Smooth muscle cell (in vitro differentiated cells): ENCODE data around the gene MOB1B. TPM values are rescaled to one million over a fixed set of nuclear protein-coding genes. Genes with fewer than 3 reads are reported as not detected.
"Not testable (repeated sequence)": the region's sequence is repeated elsewhere in the genome, so short reads cannot be mapped to it uniquely, and the experiment has no call there.

Source experiments
- DNase-seq: peaks from one replicate; lab custom pipeline; 2025; ENCODE audit not compliant: unreplicated experiment; lab: John Stamatoyannopoulos, UW
- H2AFZ ChIP-seq: fragments of 200-600 bp; sonication (generic); 2 replicates; pipeline ENCODE4 v1.6.0; 2016; ENCODE audit warnings: antibody characterized with exemption, low read depth, mild to moderate bottlenecking
- H3F3A ChIP-seq: fragments of 200-600 bp; sonication (generic); 2 replicates; pipeline ENCODE4 v1.6.0; 2017; ENCODE audit warnings: antibody characterized with exemption, low read depth
- H3K27ac ChIP-seq: fragments of 200-600 bp; sonication (generic); 2 replicates; pipeline ENCODE4 v1.5.1; 2016; ENCODE audit warnings: low read depth, mild to moderate bottlenecking
- H3K27me3 ChIP-seq: fragments of 200-600 bp; sonication (generic); 2 replicates; pipeline ENCODE4 v1.6.1; 2016; ENCODE audit warnings: low read depth, mild to moderate bottlenecking
- H3K36me3 ChIP-seq: fragments of 200-600 bp; sonication (generic); 2 replicates; pipeline ENCODE4 v1.5.1; 2016; ENCODE audit warnings: low read depth
- H3K4me1 ChIP-seq: fragments of 200-600 bp; sonication (generic); 2 replicates; pipeline ENCODE4 v1.5.1; 2016; ENCODE audit warnings: low read depth
- H3K4me2 ChIP-seq: fragments of 200-600 bp; sonication (generic); 2 replicates; pipeline ENCODE4 v1.6.0; 2016; ENCODE audit warnings: mild to moderate bottlenecking
- H3K4me3 ChIP-seq: fragments of 200-600 bp; sonication (generic); 2 replicates; pipeline ENCODE4 v1.5.1; 2016; ENCODE audit warnings: mild to moderate bottlenecking
- H3K79me2 ChIP-seq: fragments of 200-600 bp; sonication (generic); 2 replicates; pipeline ENCODE4 v1.6.0; 2016; ENCODE audit warnings: low read depth, mild to moderate bottlenecking
- H3K9ac ChIP-seq: fragments of 200-600 bp; sonication (generic); 2 replicates; pipeline ENCODE4 v1.6.0; 2016; ENCODE audit warnings: low read depth
- H3K9me3 ChIP-seq: fragments of 200-600 bp; sonication (generic); replicated peaks from 2 replicates; pipeline ENCODE4 v1.5.1; 2016; ENCODE audit warnings: low read depth
- H4K20me1 ChIP-seq: fragments of 200-600 bp; sonication (generic); 2 replicates; pipeline ENCODE4 v1.6.0; 2016; ENCODE audit warnings: low read depth
- WGBS: methylation state at CpG from one replicate; pipeline ENCODE4 v1.1.7; 2016; ENCODE audit warnings: low lambda C conversion rate; 5-methylcytosine and 5-hydroxymethylcytosine counted together
- polyA plus RNA-seq: library from polyadenylated mRNA; unstranded; fragments of >200 nt; fragmentation: Nextera tagmentation; extraction: Ambion mirVana; gene quantifications from 2 replicates; pipeline ENCODE4 v1.2.1, GENCODE V29; 2016
- total RNA-seq: library from RNA; depleted of rRNA; stranded (reverse); fragments of >200 nt; gene quantifications from 2 replicates; pipeline ENCODE4 v1.2.3, GENCODE V29; 2014
- TF ChIP-seq, protein P1 (sequence below): fragments of 200-600 bp; sonication (generic); IDR thresholded peaks from 2 replicates; pipeline ENCODE4 v1.5.1; 2017; ENCODE audit warnings: borderline replicate concordance, mild to moderate bottlenecking, antibody characterized with exemption; ENCODE audit not compliant: insufficient read depth, poor library complexity, severe bottlenecking

MOB1B gene
- total and polyA plus RNA-seq, 2 experiments from 2014 or later: 3.4 to 18.3 TPM

DNA sequence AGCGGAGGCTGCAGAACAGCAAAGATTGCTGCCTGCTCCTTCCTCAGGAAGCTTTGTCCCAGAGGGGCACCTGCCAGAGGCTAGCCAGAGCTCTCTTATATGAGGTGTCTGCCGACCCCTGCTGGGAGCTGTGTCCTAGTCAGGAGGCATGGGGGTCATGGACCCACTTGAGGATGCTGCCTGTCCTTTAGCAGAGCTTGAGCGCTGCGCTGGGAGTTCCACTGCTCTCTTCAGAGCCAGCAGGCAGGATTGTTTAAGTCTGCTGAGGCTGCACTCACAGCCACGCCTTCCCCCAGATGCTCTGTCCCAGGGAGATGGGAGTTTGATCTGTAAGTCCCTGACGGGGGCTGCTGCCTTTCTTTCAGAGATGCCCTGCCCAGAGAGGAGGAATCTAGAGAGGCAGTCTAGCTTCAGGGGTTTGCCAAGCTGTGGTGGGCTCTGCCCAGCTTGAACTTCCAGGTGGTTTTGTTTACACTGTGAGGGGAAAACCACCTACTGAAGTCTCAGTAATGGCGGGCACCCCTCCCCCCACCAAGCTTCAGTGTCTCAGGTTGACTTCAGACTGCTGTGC is 102.2 kb downstream of the MOB1B start:
- Histone ChIP-seq H3F3A (no peaks in the 10 kb centered on the region), H3K27me3 (no peaks in the 10 kb centered on the region), H3K27ac (no peak overlapping the region), H3K79me2 (peaks cover 25% of the 10 kb centered on the region), H3K4me3 (no peak overlapping the region), H4K20me1 (peaks cover 4% of the 10 kb centered on the region), H2AFZ (no peak overlapping the region), H3K36me3 (peaks cover 4% of the 10 kb centered on the region), H3K4me1 (no peaks in the 10 kb centered on the region), H3K9ac (no peak overlapping the region), H3K9me3 (no peaks in the 10 kb centered on the region), H3K4me2 (no peak overlapping the region)
- TF ChIP-seq, protein P1, sequence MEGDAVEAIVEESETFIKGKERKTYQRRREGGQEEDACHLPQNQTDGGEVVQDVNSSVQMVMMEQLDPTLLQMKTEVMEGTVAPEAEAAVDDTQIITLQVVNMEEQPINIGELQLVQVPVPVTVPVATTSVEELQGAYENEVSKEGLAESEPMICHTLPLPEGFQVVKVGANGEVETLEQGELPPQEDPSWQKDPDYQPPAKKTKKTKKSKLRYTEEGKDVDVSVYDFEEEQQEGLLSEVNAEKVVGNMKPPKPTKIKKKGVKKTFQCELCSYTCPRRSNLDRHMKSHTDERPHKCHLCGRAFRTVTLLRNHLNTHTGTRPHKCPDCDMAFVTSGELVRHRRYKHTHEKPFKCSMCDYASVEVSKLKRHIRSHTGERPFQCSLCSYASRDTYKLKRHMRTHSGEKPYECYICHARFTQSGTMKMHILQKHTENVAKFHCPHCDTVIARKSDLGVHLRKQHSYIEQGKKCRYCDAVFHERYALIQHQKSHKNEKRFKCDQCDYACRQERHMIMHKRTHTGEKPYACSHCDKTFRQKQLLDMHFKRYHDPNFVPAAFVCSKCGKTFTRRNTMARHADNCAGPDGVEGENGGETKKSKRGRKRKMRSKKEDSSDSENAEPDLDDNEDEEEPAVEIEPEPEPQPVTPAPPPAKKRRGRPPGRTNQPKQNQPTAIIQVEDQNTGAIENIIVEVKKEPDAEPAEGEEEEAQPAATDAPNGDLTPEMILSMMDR: no peak
- no peak for DNase-seq
- 78% methylated on average over 7 of the region's 7 CpGs for WGBS

DNA sequence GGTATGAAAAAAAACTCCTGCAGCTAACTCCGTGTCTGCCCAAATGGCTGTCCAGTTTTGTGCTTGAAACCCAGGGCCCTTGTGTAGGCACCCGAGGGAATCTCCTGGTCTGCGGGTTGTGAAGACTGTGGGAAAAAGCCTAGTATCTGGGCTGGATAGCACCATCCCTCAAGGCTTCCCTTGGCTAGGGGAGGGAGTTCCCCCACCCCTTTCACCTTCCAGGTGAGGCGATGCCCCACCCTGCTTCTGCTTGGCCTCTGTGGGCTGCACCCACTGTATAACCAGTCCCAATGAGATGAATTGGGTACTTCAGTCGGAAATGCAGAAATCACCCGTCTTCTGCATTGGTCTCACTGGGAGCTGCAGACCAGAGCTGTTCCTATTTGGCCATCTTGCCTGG is 102.9 kb downstream of the MOB1B start:
- H3K4me1 ChIP-seq, H3K36me3 ChIP-seq, H4K20me1 ChIP-seq, H3K27me3 ChIP-seq, H3K9me3 ChIP-seq, H3F3A ChIP-seq, H3K4me3 ChIP-seq, DNase-seq, H3K4me2 ChIP-seq, H3K9ac ChIP-seq, H3K27ac ChIP-seq, H2AFZ ChIP-seq: not testable (repeated sequence)
- WGBS: 95% methylated on average over 6 of the region's 6 CpGs
- H3K79me2 ChIP-seq: peaks cover 19% of the 10 kb centered on the region

DNA sequence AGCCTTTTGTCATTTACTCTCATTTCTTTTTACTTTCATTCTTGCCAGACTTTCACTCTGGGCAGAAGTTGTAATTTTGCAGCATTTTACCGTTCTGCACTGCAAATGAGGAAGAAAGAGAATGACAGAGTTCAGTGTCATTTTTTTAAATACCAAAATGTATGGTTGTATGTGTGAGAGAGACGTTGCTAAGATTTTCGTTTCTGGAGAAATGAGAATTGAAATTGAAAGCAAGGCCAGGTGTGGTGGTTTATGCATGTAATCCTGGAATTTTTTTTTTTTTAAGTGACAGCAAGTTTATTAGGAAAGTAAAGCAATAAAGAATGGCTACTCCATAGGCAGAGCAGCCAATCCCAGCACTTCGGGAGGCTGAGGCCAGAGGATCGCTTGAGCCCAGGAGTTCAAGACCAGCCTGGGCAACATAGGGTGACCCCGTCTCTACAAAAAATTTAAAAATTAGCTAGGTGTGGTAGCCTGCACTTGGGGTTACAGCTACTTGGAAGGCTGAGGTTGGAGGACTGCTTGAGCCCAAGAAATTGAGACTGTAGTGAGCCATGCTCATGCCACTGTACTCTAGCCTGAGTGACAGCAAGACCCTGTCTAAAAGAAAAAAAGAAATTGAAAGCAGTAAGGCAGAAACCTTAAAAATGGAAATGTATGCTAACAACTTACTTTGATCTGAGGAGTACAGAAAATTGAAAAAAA is 104.2 kb downstream of the MOB1B start:
- no peak for DNase-seq
- WGBS: 96% methylated on average over 6 of the region's 6 CpGs
- H3K79me2 ChIP-seq: peaks cover 7% of the 10 kb centered on the region
- TF ChIP-seq, protein P1: no peak
- H3K27me3 ChIP-seq: no peaks in the 10 kb centered on the region
- peaks cover 4% of the 10 kb centered on the region for H3K36me3 ChIP-seq
- H3K4me2 ChIP-seq: no peak overlapping the region
- no peak overlapping the region for H3K9ac ChIP-seq
- H3F3A ChIP-seq: no peaks in the 10 kb centered on the region
- no peak overlapping the region for H3K27ac ChIP-seq
- H3K4me1 ChIP-seq: no peaks in the 10 kb centered on the region
- H3K4me3 ChIP-seq: no peak overlapping the region
- no peaks in the 10 kb centered on the region for H3K9me3 ChIP-seq
- H2AFZ ChIP-seq: no peak overlapping the region
- peaks cover 4% of the 10 kb centered on the region for H4K20me1 ChIP-seq

DNA sequence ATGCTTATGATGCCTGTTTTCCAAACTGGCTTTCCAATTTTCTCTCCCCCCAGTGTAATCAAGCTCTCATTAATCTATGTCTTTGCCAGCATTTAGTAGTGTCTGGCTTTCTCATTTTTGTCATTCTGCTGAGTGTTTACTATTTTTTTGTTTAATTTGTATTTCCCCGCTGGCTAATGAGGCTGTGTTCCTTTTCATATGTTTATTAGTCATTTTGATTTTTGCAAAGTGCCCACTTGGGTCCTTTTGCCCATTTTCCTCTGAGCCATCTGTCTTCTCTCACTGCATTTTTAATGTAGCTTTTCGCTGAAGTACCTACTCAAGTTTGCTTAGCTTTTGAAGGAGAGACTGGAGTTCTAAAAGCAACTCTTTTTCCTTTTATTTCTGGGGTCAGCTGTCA is 106.0 kb downstream of the MOB1B start:
- Histone ChIP-seq H3K27me3 (no peaks in the 10 kb centered on the region), H3K9me3 (no peaks in the 10 kb centered on the region), H2AFZ (no peak overlapping the region), H3K4me1 (no peaks in the 10 kb centered on the region), H3K36me3 (no peaks in the 10 kb centered on the region), H3K9ac (no peak overlapping the region), H3K27ac (no peak overlapping the region), H3K79me2 (no peaks in the 10 kb centered on the region), H4K20me1 (peaks cover 2% of the 10 kb centered on the region), H3K4me3 (no peak overlapping the region), H3K4me2 (no peak overlapping the region), H3F3A (no peaks in the 10 kb centered on the region)
- WGBS: 98% methylated on average over 2 of the region's 2 CpGs
- TF ChIP-seq, protein P1: no peak
- no peak for DNase-seq
